ENCODE data around the gene IFNGR2.
"Not testable (repeated sequence)": the region's sequence is repeated elsewhere in the genome, so short reads cannot be mapped to it uniquely, and the experiment has no call there.

IFNGR2 gene

DNA sequence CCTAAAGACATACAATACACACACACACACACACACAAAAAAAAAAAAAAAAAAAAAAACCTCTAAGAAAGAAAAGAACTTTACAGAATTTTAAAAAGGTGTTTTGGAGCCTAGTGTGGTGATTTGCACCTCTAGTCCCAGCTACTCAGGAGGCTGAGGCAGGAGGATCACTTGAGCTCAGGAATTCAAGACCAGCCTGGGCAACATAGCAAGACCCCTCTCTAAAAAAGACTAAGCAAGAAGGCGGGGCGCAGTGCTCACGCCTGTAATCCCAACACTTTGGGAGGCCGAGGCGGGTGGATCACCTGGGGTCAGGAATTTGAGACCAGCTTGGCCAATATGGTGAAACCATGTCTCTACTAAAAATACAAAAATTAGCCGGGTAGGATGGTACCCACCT lies 43.4 kb downstream of the IFNGR2 start:
- not testable (repeated sequence) for DNase-seq

DNA sequence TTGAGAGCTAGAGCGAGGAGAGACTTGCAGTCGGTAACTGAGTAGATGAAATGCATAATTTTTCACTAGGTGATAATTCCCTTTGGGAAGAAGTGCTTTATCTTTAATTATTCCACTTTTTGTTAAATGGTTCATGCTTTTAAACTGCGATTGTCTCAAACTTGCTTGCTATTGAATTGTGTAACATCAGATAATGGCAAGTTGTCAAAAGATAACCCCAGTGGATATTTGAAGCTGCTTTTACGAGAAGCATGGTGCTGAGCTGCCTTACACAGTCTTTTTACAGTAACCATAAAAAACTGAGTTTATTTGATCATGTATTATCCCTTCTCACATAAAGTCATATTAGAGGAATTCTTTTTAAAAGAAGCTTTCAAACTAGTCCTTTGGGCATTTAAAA lies 46.4 kb downstream of the IFNGR2 start:
- DNase-seq, result no peak

DNA sequence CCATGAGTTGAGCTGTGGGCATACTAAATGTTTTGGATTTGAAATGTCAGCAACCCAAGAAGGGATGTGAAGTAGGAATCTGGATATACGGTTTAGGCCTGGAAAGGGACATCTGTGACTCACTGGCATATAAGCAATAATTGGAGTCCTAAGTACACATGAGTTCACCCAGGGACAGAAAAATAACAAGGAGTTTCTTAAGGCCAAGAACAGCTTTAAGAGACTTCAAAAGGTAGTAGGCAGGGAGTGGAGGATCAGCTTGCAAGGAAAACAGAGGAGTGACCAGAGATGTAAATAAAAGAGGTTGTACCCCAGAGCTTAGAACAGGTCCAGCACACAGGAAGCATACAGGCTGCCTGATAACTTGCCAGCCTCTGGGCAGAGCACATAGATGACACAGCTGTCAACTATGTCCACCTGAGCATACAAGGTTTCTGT lies 48.4 kb downstream of the IFNGR2 start:
- no peak for DNase-seq

DNA sequence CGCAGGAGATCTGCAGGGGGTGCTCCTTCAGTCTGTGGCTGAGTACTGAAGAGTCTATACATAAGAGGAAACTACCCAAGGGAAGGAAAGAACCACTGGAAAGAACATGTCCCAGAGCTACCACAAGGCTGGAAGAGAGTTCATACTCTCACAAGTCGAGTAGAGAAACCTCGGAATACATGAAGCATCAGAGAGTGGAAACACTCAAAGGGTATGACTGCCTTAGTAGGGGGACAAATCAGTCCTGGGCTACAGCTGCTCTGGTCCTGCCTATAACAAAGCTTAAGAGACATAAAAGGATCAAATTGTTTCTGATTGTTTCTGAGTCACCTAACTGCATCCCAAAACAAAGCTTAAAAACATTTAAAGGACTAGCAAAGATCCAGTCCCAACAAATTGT lies 49.1 kb downstream of the IFNGR2 start:
- no peak for DNase-seq

DNA sequence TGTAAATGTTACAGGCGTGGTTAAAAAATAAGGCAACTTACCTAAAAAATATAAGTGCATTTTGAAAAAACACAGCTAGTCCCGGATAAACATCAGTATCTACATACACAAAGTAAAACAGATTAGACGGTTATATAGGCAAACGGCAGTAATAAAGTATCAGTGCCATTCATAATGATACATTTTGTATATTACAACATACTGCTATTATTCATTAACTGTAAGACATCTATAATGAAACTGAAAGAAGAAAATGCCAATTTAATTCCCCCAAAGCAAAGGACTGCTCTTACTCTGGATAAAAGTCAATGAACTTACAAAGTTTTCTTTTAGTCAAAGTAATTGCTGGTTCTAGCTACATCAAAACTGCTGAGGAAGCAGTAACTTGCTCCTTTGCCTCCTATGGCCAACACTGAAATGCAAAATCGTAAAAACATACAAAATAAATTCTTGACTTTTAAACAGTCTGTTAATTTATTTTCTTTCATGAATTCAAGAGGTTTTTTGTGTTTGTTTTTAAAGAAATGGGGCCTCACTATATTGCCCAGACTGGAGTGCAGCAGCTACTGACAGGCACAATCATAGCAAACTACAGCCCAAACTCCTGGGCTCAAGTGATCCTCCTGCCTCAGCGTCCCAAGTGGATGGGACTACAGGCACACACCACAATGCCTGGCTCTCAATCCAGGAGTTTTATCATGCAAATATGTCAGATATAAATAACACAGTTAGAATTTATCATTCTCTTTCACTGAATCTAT lies 52.7 kb downstream of the IFNGR2 start:
- no peak for DNase-seq

DNA sequence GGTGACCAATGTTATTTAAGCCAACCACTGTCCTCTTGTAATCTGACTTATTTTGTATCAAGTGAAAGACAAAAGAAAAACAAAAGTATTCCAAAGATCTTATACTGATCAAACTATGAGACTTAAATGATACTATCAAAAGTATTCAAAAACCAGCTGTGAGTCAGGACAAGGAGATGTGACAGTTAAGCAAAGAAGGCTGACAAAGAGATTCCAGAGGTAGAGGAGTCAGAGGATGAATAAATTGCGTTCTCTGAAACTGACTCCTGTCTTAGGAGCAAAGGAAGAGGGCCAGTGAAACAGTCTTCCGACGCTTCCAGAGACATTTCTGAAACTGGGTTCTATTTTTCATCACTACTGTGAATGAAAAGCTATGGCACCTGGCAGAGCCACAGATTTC lies 55.6 kb downstream of the IFNGR2 start:
- no peak for DNase-seq

DNA sequence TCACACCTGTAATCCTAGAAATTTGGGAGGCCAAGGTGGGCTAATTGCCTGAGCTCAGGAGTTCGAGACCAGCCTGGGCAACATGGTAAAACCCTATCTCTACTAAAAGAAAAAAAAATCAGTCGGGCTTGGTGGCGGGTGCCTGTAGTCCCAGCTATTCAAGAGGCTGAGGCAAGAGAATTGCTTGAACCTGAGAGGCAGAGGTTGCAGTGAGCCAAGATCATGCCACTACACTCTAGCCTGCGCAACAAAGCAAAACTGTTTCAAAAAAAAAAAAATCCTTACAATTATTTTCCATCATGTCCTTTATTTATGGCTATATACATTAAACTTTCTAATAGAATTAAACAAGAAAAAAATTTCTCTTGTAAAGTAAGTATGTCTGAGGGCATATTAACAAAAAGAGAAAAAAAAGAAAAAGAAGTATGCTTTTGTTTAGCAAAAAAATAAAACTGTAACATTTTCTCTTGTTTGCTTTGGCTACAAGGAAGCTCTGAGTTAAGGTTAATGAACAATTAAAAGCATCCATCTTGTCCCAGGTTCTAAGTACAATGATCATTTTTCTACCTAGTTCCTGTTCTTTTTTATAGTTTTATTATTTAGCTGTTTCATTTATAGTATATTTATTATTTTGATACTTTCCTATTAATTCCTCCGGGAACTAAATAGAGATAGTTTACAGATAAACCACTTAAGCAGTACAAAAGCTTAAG lies 58.5 kb downstream of the IFNGR2 start:
- DNase-seq, result no peak

DNA sequence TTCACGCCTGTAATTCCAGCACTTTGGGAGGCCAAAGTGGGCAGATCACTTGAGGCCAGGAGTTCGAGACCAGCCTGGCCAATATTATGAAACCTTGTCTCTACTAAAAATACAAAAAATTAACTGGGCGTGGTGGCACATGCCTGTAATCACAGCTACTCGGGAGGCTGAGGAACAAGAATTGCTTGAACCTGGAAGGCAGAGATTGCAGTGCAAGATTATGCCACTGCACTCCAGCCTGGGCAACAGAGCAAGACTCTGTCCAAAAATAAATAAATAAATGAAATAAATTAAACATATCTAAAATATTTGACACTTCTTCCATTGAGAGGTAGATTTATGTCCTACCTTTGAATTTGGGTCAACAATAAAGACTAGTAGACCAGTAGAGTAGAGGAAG lies 66.0 kb downstream of the IFNGR2 start:
- not testable (repeated sequence) for DNase-seq

DNA sequence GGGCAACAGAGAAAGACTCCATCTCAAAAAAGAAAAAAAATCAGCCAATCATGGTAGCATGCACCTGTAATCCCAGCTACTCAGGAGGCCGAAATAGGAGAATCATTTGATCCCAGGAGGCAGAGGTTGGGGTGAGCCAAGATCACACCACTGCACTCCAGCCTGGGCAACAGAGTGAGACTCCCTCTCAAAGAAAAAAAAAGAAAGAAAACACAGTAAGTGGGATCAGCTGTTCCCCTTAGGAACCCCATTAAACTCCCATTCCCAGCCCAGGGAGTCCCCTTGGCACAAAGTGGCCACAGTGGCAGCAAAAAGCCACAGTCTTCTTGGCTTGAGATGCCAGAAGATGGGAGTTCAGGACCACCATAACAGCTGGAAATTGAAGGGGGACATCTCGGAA lies 67.5 kb downstream of the IFNGR2 start:
- DNase-seq, result no peak

DNA sequence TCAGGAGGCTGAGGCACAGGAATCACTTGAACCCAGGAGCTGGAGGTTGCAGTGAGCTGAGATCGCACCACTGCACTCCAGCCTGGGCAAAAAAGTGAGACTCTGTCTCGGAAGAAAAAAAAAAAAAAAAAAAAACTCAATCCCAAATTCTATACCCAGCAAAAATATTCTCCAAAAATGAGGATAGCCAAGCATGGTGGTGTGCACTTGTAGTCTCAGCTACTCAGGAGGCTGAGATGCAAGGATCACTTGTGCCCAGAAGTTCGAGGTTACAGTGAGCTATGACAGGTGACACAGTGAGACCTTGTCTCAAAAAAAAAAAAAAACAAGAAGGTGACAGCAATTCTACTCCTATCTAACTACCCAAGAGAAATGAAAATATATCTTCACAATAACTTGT lies 70.1 kb downstream of the IFNGR2 start:
- DNase-seq, result no peak

DNA sequence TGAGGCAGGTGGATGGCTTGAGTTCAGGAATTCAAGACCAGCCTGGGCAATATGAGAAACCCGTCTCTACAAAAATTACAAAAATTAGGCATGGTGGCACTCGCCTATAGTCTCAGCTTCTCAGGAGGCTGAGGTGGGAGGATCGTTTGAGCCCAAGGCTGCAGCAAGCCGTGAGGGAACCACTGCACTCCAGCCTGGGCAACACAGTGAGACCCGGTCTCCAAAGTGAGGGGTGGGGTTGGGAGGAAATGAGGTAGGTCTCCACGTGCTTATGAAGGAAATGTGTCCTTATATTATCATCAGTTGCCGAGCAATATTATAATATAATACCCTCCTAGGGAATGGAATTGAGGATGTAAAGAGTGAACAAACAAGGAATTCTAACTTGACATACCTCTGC lies 73.9 kb downstream of the IFNGR2 start:
- no peak for DNase-seq

DNA sequence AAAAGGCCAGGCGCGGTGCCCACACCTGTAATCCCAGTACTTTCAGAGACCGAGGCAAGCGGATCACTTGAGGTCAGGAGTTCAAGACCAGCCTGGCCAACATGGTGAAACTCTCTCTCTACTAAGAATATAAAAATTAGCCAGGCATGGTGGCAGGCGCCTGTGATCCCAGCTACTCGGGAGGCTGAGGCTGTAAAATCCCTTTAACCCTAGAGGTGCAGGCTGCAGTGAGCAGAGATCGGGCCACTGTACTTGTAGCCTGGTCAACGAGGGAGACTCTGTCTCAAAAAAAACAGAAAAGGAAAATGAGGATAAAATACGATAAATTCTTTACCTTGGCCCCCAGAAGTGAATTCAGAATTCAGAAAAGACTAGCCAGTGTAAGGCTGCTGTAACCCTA lies 75.0 kb downstream of the IFNGR2 start:
- no peak for DNase-seq

DNA sequence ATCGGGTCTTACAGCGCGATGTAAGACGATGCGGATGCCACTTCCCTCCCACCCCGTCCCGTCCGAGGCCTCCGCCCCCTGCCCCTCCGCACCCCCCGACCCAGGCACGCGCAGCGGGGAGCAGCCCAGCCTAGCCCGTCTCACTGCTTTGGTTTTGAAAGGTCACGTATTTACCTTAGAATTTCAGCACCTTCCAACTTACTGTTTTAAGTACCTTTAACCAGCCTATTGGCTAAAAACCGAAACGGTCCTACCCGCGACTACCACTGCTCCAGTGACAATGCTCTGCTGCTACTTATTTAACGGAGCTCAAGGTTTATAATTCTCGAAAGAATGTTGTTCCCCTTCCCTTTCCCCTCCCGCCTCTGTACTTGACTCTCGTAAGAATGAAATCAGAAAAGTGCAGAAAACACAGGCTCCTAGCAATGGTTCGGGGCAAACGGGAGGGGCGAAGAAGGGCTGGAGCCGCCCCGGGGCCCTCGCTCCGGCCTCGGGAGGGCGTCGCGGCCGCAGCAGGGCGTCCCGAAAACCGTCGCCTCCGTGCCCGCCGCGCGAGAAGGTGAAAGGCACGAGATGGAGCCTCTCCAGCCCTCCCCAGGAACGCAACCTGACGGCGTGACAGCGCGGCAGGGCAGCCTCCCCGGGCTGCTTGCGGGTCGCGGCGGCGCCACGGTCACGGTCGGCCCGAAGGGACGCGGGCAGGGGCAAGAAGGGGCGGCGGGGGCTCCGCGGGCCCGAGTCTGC lies 75.9 kb downstream of the IFNGR2 start:
- peak; percentile 13 for DNase-seq

DNA sequence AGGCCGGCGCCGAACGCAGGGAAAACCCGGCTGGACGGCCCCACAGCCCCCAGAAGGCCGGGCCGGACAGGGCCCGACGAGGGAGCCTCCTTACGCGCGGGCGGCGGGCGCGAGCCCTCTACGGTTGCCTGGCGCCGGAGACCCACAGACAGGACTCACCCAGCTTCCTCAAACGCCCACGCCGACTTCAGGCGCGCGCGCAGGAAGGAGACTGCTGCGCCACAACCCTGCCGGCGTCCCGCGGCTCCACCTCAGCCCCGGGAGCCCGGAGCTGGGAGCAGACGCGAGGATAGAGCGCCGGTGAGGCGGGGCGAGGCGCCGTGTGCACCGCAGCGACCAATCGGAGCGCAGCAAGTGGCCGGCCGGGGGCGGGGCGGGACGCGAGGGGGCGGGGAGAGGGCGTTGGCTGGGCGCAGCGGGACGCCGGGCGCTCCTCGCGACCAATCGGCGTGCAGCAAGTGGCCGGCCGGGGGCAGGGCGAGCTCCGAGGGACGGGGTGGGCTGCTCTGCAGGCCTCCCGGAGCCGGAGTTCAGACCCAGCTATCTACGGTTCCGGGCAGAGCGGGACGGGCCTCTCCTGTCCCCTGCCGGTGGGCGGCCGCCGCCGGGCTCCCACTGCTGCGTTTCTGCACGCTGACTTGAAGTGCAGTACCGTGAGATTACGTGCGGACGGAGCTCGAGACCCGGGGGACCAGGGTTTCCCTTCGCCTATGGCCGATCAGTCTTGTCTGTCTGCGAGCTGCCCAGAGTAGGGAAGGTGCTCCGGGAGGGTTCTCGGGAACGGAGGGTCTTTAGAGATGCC lies 76.7 kb downstream of the IFNGR2 start, which contains the start of gene TMEM50B:
Gene TMEM50B (minus strand): TSS at position 296 of the 802 bp plus-strand sequence. CDS start 11,089 bp downstream, outside the sequence.
- peak; percentile 88 for DNase-seq

DNA sequence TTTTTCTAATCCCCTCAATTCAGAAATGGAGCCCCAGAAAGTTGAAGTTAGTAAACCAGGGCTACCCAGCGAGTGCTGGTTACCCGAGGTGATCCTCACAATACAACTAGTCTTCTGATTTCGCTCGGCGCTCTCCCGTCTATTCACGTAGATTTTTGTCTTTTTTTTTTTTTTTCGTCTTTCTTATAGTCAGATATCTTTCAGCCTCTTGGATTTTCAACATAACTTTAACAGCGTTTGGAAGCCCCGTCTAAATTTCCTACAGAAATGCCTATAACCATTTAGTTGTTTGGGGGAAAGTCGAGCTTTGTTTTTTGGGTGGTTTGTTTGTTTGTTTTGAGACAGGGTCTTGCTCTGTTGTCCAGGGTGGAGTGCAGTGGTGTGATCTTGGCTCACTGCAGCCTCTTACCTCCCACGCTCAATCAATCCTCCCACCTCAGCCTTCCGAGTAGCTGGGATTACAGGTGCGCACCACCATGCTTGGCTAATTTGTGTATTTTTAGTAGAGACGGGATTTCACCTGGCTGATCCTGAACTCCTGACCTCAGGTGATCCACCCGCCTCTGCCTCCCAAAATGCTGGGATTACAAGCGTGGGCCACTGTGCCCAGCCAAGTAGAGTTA lies 77.4 kb downstream of the IFNGR2 start:
- no peak for DNase-seq

DNA sequence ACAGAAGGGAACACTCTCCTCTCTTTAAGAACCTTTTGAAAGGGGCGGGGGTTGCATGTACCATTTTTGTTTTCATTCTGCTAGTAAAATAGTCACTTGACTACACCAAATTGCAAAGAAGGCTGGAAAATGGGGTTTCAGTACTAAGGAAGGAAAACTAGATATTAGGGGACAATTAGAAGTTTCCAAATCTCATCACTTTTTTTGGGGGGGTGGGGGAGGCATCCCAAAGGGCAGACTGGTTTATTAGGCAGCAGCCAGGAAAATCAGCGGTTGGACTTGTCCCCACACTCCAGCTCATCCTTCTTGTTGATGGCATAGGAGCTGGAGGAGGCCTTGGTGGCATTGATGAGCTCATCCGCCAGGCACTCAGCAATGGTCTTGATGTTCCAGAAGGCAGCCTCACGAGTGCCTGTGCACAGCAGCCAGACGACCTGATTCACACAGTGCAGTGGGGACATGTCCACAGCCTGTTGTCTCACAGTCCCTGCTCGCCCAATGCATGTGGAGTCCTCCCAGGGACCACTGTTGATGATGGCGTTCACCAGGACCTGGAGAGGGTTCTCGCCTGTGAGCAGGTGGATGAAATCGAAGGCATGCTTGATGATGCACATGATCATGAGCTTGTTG lies 78.2 kb downstream of the IFNGR2 start:
- no peak for DNase-seq
